Stimulated activated CD4-positive, alpha-beta T cell treated with anti-CD3 and anti-CD28 coated beads, Interleukin-15, amount 100 ng/mL, for 48 hours (primary cell): ENCODE measurements around the gene TMEM52.
"Not testable (repeated sequence)": the region's sequence is repeated elsewhere in the genome, so short reads cannot be mapped to it uniquely, and the experiment has no call there.

Experiments
- DNase-seq, 2 donors: peaks; one replicate each; pipeline ENCODE4 v3.0.0-alpha.2; 2020; ENCODE audit warnings: low read depth in 2 of 2

TMEM52 gene

GRCh38 chr1:1894354-1895059, 24.6 kb downstream of the TMEM52 start:
- DNase-seq = no peak

GRCh38 chr1:1893997-1894353, 25.1 kb downstream of the TMEM52 start:
- no peak for DNase-seq

- DNase-seq = no peak
Observed at GRCh38 chr1:1893291-1893985, 25.6 kb downstream of the TMEM52 start.

- no peak for DNase-seq
Observed at GRCh38 chr1:1892763-1893120, 26.3 kb downstream of the TMEM52 start.

- DNase-seq = no peak
Observed at GRCh38 chr1:1892079-1892762, 26.9 kb downstream of the TMEM52 start.

GRCh38 chr1:1891349-1892078, 27.6 kb downstream of the TMEM52 start:
- peak; percentile 43 to 60 for DNase-seq

- peak; percentile 68 to 83 for DNase-seq
Observed at GRCh38 chr1:1890506-1891348, 28.4 kb downstream of the TMEM52 start, which contains the start of gene GNB1. Gene GNB1, minus strand, starts transcription at chr1:1891087. Its CDS starts 65,634 bp downstream, at chr1:1825453.

GRCh38 chr1:1889847-1890505, 29.1 kb downstream of the TMEM52 start:
- no peak for DNase-seq

- DNase-seq = no peak
Observed at GRCh38 chr1:1889090-1889750, 29.9 kb downstream of the TMEM52 start.

- not testable (repeated sequence) for DNase-seq
Observed at GRCh38 chr1:1883890-1884289, 35.2 kb downstream of the TMEM52 start.

- no peak for DNase-seq
Observed at GRCh38 chr1:1883092-1883873, 35.8 kb downstream of the TMEM52 start.

- DNase-seq = no peak
Observed at GRCh38 chr1:1881727-1882126, 37.4 kb downstream of the TMEM52 start.

- no peak for DNase-seq
Observed at GRCh38 chr1:1880617-1881312, 38.3 kb downstream of the TMEM52 start.

- no peak for DNase-seq
Observed at GRCh38 chr1:1879942-1880341, 39.1 kb downstream of the TMEM52 start.

GRCh38 chr1:1877865-1878436, 41.1 kb downstream of the TMEM52 start:
- no peak for DNase-seq

GRCh38 chr1:1876335-1876930, 42.6 kb downstream of the TMEM52 start:
- DNase-seq = no peak

- DNase-seq = peak; percentile 28 to 33
Observed at GRCh38 chr1:1875932-1876331, 43.1 kb downstream of the TMEM52 start.

GRCh38 chr1:1874901-1875300, 44.2 kb downstream of the TMEM52 start:
- DNase-seq = no peak
